Testis (tissue), 3 donors: ENCODE results near the gene ATXN7L1. TPM values are rescaled to one million over a fixed set of nuclear protein-coding genes. Genes with fewer than 3 reads are reported as not detected.

Experiments
- DNase-seq: peaks from one replicate; pipeline ENCODE4 v3.0.0-alpha.2; 2019
- H3K27ac ChIP-seq, 2 donors: fragments of 200-600 bp; sonication (generic); one replicate each; pipeline ENCODE4 v1.5.1; 2019
- H3K27me3 ChIP-seq: fragments of 200-600 bp; sonication (generic); one replicate; pipeline ENCODE4 v1.5.1; 2019
- H3K36me3 ChIP-seq: fragments of 200-600 bp; sonication (generic); one replicate; pipeline ENCODE4 v1.5.1; 2017; ENCODE audit warnings: low read depth; ENCODE audit errors: missing control alignments
- H3K4me1 ChIP-seq: fragments of 200-600 bp; sonication (generic); one replicate; pipeline ENCODE4 v1.5.1; 2019
- H3K4me3 ChIP-seq, 2 donors: fragments of 200-600 bp; sonication (generic); one replicate each; pipeline ENCODE4 v1.5.1; 2017 to 2019
- H3K9me3 ChIP-seq: fragments of 200-600 bp; sonication (generic); one replicate; pipeline ENCODE4 v1.5.1; 2017
- POLR2A ChIP-seq: fragments of 450-650 bp; IDR thresholded peaks from one replicate; pipeline ENCODE4 v1.6.1; 2017; ENCODE audit warnings: antibody characterized with exemption, mild to moderate bottlenecking, moderate library complexity
- whole genome bisulfite sequencing, 2 donors: methylation state at CpG; one replicate each; pipeline ENCODE4 v1.1.5; 2018; 5-methylcytosine and 5-hydroxymethylcytosine counted together
- intact Hi-C: fragments of 100-400 bp; cut with DNase I; formaldehyde crosslinking; loops from one replicate; pipeline ENCODE4 v1.15.1; 2023; ENCODE audit warnings: low total_unique reads
- polyA plus RNA-seq: library from polyadenylated mRNA; stranded (reverse); fragments of 350-450 nt; fragmentation: Illumina TruSeq; extraction: RNeasy Lipid Tissue Mini Kit (QIAGEN cat#74804); gene quantifications from one replicate; pipeline ENCODE4 v1.2.3, GENCODE V29; 2014; ENCODE audit warnings: low read depth, low replicate concordance; ENCODE audit not compliant: insufficient read depth
- total RNA-seq, 2 donors: library from RNA; depleted of rRNA; stranded (reverse); fragments of >200 nt; gene quantifications; one replicate each; pipeline ENCODE4 v1.2.3, GENCODE V29; 2016
- TF ChIP-seq, protein P1 (sequence below), 3 experiments: fragments of 450-650 bp in 2 of 3; fragments of 200-600 bp in 1 of 3; sonication (generic) in 1 of 3; IDR thresholded peaks; one replicate each; pipeline ENCODE4 v1.5.1; 2016 to 2019; ENCODE audit warnings: antibody characterized with exemption in 3 of 3, mild to moderate bottlenecking in 2 of 3, moderate library complexity in 1 of 3

Gene ATXN7L1
- total and polyA plus RNA-seq, 3 donors from 2014 or later = 35.7 to 61.7 (median 35.9) TPM

DNA sequence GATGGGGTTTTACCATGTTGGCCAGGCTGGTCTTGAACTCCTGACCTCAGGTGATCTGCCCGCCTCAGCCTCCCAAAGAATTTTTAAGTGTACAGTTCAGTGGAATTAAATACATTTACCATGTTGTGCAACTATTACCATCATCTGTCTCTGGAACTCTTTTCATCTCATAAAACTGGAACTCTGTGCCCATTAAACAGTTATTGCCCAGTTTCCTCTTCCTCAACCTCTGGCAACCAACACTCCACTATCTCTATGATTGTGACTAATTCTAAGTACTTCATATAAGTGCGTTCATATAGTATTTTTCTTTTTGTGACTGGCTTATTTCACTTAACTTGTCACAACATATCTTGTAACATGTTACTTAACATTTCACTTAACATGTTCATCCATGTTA, 41.3 kb upstream of the ATXN7L1 start:
- Histone ChIP-seq H3K4me1 (no peaks in the 10 kb centered on the region), H3K27me3 (no peaks in the 10 kb centered on the region), H3K27ac (no peak overlapping the region), H3K9me3 (no peaks in the 10 kb centered on the region), H3K4me3 (no peak overlapping the region), H3K36me3 (no peaks in the 10 kb centered on the region)
- no peak for TF ChIP-seq POLR2A
- TF ChIP-seq, protein P1, sequence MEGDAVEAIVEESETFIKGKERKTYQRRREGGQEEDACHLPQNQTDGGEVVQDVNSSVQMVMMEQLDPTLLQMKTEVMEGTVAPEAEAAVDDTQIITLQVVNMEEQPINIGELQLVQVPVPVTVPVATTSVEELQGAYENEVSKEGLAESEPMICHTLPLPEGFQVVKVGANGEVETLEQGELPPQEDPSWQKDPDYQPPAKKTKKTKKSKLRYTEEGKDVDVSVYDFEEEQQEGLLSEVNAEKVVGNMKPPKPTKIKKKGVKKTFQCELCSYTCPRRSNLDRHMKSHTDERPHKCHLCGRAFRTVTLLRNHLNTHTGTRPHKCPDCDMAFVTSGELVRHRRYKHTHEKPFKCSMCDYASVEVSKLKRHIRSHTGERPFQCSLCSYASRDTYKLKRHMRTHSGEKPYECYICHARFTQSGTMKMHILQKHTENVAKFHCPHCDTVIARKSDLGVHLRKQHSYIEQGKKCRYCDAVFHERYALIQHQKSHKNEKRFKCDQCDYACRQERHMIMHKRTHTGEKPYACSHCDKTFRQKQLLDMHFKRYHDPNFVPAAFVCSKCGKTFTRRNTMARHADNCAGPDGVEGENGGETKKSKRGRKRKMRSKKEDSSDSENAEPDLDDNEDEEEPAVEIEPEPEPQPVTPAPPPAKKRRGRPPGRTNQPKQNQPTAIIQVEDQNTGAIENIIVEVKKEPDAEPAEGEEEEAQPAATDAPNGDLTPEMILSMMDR (IDR thresholded peaks at IDR 0.05) = no peak
- intact Hi-C loops = no loop called here
- DNase-seq = no peak
- WGBS, 2 donors = 94 to 95% methylated on average over 2 of the region's 2 CpGs

DNA sequence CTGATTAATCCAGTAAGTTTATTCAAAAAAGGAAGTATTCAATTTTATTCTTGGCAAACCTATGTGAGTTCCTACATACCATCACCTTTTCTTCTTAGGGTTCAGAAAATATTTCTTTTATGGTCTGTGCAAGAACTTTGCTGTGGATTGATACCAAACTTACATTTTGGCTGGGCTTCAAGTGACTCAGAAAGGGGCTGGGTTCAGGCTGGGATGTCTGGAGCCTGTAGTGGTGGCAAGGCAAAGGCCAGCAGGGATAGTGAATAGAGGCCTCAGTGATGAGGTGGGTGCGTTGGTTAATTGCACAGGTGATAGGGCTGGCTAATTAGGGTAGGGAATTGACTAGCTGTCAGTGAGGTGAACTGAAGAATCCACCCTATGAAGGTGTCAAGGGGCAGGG, 40.2 kb upstream of the ATXN7L1 start:
- H3K27me3 ChIP-seq = no peaks in the 10 kb centered on the region
- H3K36me3 ChIP-seq = no peaks in the 10 kb centered on the region
- no peak overlapping the region for H3K4me3 ChIP-seq
- no peaks in the 10 kb centered on the region for H3K4me1 ChIP-seq
- no peaks in the 10 kb centered on the region for H3K9me3 ChIP-seq
- WGBS, 2 donors = 85 to 89% methylated on average over 1 of the region's 1 CpG
- H3K27ac ChIP-seq = no peak overlapping the region
- intact Hi-C loops = no loop called here
- TF ChIP-seq POLR2A = no peak
- TF ChIP-seq, protein P1 (IDR thresholded peaks at IDR 0.05) = no peak
- DNase-seq = no peak

DNA sequence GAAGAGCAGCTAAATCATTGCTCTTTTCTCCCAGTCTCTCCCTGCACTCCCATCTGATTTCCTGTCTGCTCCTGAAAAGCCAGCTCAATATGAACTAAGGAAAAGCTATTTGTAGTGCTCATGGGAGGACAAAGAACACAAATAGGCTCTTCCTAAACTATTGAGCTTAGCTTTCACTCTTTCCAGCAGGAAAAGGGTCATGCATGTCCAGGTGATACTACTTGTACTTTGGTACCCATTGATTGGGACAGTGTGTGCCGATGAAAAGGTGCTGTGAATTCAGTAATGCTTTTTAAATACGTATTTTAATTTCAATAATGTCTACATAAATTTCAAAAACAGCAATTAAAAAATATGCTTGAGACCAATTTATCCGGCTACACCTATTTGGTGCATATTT, 37.5 kb upstream of the ATXN7L1 start:
- no peaks in the 10 kb centered on the region for H3K27me3 ChIP-seq
- H3K4me3 ChIP-seq = no peak overlapping the region
- H3K36me3 ChIP-seq = no peaks in the 10 kb centered on the region
- no peak overlapping the region for H3K27ac ChIP-seq
- no peak for DNase-seq
- WGBS, 2 donors = 71 to 92% methylated on average over 3 of the region's 3 CpGs
- no peak for TF ChIP-seq POLR2A
- TF ChIP-seq, protein P1 (IDR thresholded peaks at IDR 0.05) = no peak
- no peaks in the 10 kb centered on the region for H3K9me3 ChIP-seq
- no peaks in the 10 kb centered on the region for H3K4me1 ChIP-seq
- intact Hi-C loops = no loop called here

DNA sequence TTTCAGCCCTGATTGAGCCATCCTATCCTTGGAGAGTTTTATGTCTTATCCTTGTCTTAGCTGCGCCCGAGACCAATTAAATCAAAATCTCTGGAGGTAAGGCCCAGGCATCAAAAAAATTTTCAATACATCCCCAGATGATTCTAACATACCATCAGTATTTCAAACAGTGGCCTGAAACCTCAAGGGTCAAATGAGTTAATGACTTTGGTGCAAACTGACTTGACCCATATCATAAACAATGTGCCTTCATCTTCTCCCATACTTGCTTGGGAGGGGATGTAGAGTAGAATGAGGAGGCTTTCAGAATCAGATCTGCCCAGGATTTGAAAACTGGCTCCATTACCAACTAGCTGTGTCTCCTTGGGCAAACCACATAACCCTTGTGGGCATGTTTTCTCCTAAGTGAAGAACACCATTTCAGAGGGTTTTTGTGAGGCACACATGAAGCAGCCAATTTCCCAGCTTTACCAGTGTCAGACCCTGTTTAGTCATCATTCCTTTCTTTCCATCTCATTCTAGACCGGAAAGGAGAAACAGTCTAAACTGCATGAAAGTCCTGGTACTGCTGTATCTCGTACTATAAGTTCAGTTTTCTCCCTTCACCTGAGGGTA, 35.7 kb upstream of the ATXN7L1 start:
- Histone ChIP-seq H3K27ac (no peak overlapping the region), H3K4me1 (no peaks in the 10 kb centered on the region), H3K36me3 (no peaks in the 10 kb centered on the region), H3K4me3 (no peak overlapping the region), H3K27me3 (no peaks in the 10 kb centered on the region), H3K9me3 (no peaks in the 10 kb centered on the region)
- no peak for DNase-seq
- WGBS, 2 donors = 92 to 98% methylated on average over 4 of the region's 4 CpGs
- TF ChIP-seq, protein P1 (IDR thresholded peaks at IDR 0.05) = no peak
- no peak for TF ChIP-seq POLR2A
- intact Hi-C loops = no loop called here

DNA sequence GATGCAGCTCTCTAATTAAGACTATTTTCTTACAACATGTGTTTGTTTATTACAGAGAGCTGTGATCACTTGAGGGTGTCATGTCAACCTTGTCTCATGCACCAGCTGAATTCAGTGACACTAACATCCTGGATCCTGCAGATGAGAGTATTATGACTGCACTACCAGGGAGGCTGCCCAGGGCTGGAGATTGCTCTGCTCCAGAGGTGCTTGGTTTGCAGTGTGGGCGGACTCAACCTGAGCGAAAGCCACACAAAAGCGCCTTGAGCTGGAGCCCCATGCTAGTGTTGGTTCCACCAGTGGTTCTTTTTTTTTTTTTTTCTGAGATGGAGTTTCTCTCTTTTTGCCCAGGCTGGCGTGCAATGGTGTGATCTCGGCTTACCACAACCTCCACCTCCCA, 33.8 kb upstream of the ATXN7L1 start:
- intact Hi-C loops = no loop called here
- Histone ChIP-seq H3K36me3 (no peaks in the 10 kb centered on the region), H3K4me3 (no peak overlapping the region), H3K27me3 (no peaks in the 10 kb centered on the region), H3K27ac (no peak overlapping the region), H3K9me3 (no peaks in the 10 kb centered on the region), H3K4me1 (no peaks in the 10 kb centered on the region)
- 97% methylated on average over 5 of the region's 5 CpGs for WGBS, 2 donors
- no peak for DNase-seq
- no peak for TF ChIP-seq POLR2A
- TF ChIP-seq, protein P1 (IDR thresholded peaks at IDR 0.05) = no peak
